GM18867 (cell line): ENCODE measurements around the gene PSMB8.

Experiments
- ATAC-seq: cut with Tn5 transposase; IDR thresholded peaks from one replicate; pipeline ENCODE4 v1.9.1; 2021; ENCODE audit warnings: mild to moderate bottlenecking, moderate library complexity; ENCODE audit not compliant: unreplicated experiment

The PSMB8 gene

DNA sequence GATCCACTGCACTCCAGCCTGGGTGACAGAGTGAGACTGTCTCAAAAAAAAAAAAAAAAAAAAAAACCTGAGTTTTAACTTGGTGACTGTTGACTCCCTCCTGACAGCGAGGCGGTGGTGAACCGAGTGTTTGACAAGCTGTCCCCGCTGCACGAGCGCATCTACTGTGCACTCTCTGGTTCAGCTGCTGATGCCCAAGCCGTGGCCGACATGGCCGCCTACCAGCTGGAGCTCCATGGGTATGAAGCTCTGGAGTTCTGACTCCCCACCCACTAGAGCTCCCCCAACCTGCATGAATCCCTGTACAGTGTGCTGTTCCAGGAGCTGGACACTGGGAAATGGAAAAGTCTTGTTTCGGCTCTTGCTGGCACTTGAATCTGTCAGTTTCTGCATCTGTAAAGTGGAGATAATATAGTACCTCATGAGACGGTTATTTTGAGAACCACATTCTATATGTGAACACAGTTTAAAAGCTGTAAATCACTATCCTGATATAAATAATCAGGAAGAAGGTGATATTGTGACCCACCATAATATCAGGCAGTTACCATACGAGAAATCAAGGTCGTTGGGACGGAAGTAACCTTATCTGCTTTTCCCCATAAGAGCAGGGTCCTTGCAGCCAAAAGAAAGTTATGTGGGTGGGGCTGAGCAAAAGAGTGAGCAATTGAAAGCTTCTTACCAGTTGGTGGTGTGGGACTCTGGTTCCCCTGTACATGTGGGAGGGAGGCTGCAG lies 13.5 kb upstream of the PSMB8 start:
- ATAC-seq = no peak

DNA sequence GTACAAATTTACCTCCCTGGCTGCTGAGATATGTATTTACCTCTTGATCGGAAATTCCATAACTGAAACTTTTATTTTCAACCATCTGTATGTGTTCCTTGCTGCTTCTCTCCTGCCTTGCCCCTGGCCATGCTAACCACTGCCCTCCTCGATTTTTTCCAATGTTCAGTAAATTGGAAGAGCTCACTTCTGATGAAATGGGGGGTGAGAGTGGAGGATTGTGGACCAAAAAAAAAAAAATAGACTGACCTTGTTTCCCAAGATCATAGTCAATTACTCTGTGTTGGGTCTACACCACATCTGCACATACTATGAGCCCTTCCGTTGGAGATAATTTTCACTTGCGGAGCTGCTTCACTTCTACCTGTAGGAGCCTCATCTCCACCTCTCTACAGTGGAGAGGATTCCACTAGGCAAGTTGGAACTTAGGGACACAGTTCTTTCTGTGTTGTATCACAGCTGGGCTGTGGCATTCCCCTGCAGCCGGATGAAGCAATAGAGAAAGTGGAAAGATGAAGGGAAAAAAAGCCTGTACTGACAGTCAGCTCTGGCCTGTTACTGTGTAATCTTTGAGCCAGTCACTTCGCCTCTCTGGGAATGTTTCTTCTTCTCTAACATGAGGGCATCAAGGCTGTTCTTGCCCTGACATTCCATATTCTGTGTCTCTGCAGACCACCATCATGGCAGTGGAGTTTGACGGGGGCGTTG lies 11.8 kb upstream of the PSMB8 start:
- ATAC-seq = no peak

DNA sequence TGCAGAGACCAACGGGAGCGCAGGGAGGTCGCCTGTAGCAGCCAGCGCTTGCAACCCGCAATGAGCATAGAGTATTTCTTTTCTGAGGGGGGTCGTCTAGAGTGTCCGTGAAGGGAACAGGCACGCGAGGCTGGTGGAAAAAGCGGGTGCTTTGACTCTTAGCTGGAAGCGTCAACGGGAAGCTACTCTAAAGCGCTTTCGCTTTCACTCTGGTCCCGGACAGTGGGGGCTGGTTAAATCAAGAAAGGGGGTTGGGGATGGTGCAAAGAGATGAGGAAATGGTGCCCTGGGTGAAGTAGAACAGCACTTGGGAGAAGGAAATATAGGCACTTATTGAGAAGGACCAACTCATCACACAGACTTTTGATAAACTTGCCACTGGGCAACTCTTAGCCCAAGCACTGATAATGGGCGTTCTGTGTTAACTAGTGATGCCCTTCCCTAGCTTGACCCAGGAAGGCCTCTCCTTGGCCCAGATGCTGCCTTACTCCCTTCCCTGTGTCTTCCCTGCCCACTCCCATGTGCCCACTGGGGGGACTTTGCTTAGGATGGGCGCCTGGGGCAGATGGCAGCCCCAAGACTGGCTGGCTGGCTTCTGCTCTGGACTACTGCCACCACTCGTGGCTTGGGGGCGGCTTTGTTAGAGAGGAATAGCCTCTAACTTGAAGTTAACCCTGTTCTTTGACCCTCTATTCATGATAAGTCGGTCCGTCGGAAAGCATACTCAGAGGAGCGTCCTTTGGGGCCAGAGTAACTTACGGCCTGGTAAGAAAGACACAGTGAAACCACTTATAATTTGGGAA lies 10.7 kb upstream of the PSMB8 start:
- peak; percentile 17 for ATAC-seq

DNA sequence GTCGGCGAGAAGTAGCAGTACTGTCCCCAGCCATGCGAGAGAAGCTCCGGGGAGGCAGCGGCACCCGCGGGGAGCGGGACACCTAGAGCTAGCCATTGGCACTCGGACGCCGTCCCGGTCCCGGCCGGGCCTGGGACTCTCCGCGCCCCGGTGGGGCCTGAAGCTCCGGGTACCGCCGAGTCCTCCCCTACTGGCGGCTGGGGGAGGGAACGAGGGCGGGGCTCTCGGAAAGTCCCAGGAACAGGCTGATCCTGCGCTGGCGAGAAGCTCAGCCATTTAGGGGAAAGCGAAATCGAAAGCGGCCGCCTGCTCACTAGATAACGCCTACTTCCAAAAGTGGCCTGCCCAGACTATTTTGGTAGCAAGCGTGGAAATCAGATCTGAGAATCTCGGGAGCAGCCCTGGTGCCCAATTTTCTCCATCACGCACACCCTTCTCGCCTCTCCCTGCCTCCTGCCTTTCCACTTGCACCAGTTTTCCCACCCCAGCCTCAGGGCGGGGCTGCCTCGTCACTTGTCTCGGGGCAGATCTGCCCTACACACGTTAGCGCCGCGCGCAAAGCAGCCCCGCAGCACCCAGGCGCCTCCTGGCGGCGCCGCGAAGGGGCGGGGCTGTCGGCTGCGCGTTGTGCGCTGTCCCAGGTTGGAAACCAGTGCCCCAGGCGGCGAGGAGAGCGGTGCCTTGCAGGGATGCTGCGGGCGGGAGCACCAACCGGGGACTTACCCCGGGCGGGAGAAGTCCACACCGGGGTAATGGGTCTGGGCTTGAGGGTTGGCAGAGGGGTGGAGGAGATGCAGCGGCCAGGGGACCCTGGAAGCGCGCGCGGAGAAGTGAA lies 9.9 kb upstream of the PSMB8 start, which contains the start of the genes PSMB9 and TAP1:
Gene PSMB9, plus strand, starts transcription at position 652 of the 835 bp plus-strand sequence. Its CDS starts 38 bp downstream, at position 690.
Gene TAP1, minus strand, starts transcription at position 164 of the 835 bp plus-strand sequence. Its CDS starts 68 bp downstream, at position 96.
- ATAC-seq = peak; percentile 73

DNA sequence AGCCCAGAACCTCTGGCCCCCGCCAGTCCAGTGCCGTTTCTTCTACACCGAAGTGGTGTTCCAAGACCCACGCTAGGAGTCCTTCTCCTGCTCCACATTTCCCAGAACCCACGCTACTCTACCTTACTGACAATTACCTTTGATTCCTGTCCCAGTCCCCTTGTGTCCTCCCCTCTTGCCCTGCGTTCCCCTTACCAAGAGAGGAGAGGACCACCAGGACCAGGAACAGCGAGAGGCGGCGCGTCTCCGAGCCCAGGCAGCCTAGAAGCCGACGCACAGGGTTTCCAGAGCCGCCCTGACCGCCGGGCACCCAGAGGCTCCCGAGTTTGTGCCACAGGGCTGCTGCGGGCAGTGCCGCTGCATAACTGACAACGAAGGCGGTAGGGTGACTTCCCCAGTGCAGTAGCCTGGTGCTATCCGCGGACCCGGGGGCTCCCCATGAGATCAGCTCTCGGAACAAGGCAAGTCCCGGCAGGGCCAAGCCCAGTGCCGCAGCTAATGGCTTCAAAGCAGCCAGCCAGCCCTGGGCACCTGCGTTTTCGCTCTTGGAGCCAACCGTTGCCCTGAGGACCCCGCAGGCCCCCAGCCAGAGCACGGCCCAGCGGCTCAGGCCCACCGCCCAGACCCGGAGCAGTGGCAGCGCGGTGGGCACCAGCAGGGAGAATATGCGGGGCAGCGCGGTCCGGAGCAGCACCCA lies 9.1 kb upstream of the PSMB8 start:
- peak; percentile 14 for ATAC-seq

DNA sequence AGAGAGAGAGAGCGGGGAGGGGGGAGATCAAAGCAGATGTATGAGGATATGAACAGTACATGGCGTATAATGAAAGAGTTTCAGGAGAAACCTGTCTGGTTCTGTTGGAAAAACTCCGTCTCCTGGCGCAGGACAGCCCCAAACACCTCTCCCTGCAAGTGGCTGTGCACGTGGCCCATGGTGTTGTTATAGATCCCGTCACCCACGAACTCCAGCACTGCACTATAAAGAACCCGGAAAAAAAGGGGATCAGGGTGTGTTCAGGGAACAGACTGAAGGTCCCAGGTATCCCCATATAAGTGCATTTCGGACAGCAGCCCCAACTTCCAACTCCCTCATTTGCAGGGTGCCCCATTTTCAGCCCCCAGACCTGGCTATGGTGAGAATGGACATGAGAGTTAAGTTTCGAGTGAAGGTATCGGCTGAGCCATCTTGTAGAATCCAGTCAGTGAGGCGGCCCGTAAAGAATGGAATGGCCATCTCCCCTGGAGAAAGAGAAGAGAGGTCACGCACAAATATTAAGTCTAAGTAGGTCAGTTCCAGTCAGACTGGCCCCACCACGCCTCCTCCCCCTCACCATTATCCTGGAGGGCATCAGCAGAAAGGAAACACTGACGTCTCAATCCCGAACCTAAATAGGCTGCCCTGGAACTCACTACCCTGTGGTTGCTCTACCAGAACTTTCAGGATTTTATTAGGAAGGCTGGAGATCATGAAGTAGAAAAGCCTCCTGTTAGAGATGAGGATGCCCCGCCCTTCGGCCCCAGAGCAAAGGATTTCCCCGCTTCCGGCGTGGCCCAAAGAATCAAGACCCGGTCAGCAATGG lies 8.4 kb upstream of the PSMB8 start:
- ATAC-seq = no peak

DNA sequence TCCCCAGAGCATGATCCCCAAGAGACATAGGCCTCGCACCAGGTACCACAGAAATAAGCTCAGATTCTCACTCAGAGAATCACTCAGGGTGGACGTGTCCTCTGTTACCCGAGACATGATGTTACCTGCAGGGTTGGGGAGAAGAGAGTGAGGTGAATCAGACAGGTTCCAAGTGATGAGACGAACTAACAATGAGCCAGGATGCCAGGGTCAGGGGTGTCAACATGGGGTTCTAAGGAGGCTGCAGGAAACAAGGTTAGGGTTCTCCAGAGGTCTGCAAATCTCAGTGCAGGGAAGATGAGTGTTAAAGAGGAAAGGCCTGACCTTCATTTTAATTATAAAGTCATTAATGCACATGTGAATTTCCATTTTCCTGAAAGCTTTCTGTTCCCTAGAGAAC lies 7.2 kb upstream of the PSMB8 start:
- no peak for ATAC-seq

DNA sequence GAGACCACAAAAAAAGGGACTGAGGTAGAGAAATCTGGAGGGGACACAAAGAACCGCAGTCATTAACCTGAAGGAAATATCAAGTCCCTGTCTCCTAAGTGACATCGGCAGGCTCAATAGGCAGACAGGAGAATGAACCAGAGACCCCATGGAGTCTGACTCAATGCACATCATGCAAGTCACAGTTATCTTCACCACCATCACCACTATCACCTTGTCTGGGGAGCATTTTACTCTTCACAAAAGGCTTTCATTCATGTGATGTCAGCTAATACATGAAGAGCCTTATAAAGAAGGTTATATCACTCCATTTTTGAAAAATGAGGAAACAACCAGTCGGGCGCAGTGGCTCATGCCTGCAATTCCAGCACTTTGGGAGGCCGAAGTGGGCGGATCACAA lies 5.3 kb upstream of the PSMB8 start:
- ATAC-seq = no peak

DNA sequence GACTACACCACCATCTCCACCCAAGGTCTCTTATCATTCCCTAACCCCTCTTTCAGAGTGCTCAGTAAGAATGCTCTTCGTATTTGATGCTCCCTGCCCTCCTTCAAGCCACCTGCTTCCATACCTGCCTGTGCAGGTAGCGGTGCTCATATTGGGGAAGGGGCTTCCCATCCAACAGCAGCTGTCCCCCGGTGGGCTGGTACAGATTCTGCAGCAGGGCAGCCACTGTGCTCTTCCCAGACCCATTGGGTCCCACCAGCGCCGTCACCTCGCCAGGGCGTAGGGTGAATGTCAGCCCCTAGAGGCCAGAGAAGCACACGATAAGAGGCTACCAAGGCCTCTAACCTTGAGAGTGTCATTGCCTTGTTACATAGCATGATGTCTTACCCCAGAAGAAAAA lies 3.9 kb upstream of the PSMB8 start:
- ATAC-seq = no peak

DNA sequence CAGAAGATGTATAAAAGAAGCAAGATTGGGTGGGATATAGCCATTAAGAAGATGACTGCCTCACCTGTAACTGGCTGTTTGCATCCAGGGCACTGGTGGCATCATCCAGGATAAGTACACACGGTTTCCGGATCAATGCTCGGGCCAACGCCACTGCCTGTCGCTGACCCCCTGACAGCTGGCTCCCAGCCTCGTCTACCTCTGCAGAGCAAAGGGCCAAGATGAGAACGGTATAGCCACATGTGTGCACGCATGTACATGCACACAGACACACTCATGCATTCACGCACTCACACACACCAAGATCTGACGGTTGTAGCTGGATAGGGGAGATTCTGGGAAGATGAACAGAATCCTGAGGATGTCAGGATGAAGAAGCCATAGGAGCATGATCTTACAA lies 3.2 kb upstream of the PSMB8 start:
- ATAC-seq = no peak

DNA sequence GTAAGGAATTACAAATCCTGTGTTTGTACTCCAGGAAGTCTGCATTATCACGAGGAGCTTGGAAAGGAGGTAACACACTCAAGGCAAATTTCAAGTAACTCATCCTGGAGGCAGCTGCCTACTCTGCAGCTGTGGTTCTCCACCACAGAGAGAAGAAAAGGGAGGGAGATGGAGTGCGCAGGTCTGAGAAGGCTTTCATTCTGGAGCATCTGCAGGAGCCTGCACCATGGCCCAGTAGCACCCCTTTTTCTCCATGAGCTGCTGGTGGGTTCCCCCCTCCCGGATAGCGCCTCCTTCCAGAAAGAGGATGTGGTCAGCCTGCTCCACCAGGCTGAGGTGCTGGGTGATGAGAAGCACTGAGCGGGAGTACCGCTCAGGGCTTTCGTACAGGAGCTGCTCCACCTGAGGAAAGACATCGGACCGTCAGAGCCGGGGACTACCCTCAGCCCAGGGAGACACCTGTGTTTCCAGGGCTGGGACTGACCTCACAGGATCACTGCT lies 1.6 kb upstream of the PSMB8 start:
- no peak for ATAC-seq

DNA sequence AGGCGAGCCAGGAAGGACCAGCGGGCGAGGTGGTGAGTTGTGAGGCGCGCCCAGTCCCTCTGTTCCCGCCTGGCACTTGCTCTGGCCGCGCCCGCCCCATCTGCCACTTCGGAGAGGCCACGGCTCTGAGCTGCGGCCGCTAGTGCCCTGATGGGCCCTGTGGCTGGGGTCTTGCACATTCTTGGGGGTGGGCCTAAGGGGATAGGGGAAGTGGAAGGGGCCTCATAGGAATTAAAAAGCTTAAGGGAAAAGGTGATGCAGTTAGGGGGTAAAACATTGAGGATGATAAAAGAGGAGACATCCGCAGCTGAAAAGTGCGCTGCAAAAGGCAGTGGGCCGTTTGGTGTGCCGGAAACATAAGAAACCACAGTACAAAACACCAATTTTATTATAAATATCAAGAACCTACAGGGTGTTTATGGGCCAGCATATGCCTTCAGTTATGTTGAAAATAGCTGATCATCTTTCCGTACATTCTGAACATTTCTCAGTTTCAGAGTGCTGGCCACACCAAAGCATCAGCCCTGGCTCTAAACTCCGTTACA lies 1.1 kb upstream of the PSMB8 start:
- no peak for ATAC-seq

DNA sequence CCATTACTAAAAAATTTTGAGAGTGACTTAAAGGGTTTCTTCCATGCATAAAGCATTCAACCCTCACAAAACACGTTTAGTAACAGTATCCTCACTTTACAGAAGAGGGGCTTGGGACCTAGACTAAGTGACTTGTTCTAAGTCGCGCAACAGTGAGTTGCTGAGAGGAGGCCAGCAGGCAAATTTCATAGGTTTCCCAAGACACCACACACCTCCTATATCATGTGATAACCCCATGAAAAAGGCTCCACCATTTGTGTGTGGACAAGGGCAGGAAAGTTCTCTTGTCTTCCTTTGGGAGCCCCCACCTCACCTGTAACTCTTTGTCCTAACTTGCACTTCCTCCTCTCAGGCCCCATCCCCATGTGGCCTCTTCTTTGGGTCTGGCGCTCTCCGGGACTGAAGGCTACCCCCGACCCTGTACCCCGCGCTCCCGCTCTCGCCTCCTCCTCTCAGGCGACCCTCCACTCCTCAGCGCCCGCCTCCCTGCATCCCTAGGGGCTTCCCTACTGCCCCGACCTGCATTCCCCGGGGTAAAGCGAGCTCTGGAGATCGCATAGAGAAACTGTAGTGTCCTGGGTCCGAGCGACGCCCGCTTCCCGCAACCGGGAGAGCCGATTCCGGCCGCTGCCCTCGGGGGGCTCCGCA lies 392 bp downstream of the PSMB8 start:
- no peak for ATAC-seq

DNA sequence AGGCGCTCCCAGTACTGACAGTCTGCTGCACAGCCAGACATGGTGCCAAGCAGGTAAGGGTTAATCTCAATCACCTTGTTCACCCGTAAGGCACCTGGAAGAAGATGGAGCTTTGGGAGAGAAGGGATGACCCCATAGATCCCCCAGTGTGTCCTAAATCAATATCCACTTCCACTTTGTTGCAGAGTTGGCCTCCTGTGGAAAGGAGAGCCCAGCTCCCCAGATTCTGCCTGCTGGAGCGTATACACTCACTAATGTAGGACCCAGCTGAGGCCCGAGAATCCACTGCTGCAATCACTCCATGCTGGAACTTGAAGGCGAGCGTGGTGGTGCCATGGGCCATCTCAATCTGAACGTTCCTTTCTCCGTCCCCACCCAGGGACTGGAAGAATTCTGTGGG lies 1.2 kb downstream of the PSMB8 start:
- no peak for ATAC-seq

DNA sequence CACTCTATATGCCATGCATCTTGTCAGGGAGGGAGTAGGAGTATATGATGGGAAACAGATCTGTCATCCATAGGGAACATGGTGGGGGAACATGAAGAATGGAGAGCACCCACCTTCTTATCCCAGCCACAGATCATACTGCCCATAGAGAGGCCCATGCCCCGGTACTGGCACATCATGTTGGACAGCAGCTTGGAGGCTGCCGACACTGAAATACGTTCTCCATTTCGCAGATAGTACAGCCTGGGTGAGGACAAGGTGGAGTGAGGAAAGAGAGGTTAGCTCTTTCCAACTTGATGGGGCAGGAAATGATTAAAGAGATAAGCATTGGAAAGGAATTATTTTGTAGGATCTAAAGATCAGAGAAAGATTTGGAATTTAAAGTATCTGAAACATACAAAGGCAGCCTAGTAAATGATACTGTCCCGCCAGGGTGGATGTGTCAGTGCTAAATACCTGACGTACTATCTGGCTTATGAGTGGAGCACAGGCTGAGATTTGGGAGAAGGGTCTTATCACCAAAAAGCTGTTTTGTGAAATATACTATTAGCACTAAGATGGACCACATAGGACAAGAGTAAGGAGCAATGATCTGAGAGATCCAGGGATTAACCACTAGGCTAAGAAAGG lies 1.7 kb downstream of the PSMB8 start:
- ATAC-seq = no peak

DNA sequence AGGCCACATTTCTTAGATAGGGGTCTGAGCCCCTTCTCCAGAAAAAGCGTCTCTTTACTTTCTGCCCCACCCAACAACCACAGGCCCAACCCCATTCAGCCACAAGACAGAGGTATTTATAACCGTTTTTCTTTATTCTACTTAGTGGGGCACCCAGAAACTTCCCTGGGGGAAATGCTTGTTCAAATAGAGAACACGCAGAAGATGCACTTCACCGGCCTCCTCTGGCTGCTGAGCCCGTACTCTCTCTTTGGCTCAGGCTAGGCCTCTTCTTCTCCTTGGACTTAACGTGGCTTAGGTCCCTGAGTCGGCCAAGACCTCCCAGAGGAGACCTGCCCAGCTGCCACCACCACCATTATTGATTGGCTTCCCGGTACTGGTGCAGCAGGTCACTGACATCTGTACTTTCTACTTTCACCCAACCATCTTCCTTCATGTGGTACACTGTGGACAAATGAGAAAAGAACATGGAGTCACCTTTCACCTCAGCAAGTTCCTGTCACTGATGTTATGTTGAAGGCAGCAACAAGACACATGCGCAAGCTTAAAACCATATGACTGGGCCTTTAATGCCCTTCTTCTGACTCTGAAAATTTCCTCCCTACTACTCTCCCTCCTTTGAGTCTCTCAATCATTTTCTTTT lies 3.1 kb downstream of the PSMB8 start:
- ATAC-seq = no peak

DNA sequence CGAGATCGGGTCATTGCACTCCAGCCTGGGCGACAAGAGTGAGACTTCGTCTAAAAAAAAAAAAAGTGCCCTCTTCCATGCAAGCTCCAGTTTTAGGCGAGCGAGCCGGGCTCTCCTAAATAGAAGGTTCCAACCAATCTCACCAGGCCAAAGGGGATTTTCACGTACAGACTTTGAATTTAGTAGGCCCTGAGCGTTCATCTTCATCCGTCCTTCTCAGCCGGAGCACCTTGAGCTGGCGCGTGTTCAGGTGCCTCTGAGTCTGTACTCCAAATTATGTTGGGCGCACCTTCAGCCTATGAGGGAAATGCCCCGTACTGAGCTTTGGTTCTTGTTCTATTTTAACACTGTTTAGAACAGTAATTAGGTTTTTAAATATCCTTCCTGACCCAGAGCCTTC lies 4.5 kb downstream of the PSMB8 start:
- no peak for ATAC-seq
